ENCODE data around the gene NLGN3.

The NLGN3 gene

DNA sequence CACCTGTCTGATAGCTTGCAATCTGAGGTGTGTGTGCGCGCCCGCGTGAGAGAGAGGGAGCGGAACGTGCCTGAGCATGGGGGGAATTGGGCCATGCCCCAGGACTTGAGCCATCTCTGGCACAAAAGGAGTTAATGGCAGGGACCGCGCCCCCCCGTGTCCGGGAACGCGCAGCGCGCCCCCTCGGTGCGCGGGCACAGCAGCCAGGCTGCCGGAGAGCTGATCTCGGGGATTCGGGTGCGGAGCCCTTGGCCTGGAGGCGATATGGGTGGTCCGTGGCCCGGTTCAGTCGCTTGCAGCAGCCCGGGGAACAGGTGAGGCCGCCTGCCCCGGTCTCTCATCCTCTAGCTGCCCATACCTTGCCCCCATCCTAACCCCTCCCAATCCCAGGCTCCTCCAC lies at the start of gene NLGN3:
Gene NLGN3, plus strand, starts transcription at position 191 of the 400 bp plus-strand sequence. CDS start 2,909 bp downstream, outside the sequence.
- no peak for DNase-seq
- in situ Hi-C loops (cut with MboI; ENCODE audit: low pct_unique_long_range_greater_than_20kb, low sequenced_read_pairs): no loop called here

DNA sequence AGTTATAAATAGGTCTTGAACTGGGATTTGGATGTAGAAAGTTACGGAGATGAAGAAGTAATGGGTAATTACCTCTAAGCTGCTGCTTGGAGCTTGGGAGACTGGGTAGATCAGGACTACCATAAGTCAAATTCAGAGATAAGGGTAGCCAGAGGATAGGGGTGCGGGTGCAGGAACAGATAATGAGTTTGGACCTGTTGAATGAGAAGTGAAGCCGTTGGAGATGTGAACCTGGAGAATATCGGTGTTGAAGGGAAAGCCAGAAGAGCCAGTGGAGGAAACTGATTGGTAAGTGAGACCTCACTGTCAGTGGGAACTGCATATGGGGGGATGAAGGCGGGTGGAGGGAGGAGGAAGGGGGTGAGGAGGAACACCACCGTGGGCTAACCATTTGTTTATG lies 49.6 kb upstream of the NLGN3 start:
- no peak for DNase-seq
- in situ Hi-C loops (cut with MboI; ENCODE audit: low pct_unique_long_range_greater_than_20kb, low sequenced_read_pairs): no loop called here

DNA sequence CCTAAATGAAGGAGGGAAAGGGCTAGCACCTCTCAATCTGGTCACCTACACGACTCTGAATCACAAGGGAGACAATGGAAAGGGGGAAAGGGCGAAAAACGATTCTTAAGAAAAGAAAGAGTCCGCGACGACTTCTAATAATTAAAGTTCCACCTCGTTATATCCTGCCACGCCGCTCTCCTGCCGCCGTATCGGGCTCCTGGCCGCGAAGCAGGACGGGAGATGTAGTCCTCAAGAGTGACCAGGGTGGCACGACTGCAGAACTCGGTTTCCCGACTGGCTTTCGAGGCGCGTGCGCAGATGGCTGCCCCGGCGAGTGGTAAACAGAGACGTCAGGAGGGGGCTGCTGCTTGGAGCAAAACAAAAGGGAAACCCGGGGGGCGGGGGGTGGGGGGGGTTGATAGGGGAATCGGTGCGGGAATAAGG lies 49.1 kb upstream of the NLGN3 start, which contains the start of gene FOXO4:
Gene FOXO4, plus strand, starts transcription at position 297 of the 426 bp plus-strand sequence. CDS start 678 bp downstream, outside the sequence.
- in situ Hi-C loops (cut with MboI; ENCODE audit: low pct_unique_long_range_greater_than_20kb, low sequenced_read_pairs): no loop called here
- peak; percentile 91 for DNase-seq

DNA sequence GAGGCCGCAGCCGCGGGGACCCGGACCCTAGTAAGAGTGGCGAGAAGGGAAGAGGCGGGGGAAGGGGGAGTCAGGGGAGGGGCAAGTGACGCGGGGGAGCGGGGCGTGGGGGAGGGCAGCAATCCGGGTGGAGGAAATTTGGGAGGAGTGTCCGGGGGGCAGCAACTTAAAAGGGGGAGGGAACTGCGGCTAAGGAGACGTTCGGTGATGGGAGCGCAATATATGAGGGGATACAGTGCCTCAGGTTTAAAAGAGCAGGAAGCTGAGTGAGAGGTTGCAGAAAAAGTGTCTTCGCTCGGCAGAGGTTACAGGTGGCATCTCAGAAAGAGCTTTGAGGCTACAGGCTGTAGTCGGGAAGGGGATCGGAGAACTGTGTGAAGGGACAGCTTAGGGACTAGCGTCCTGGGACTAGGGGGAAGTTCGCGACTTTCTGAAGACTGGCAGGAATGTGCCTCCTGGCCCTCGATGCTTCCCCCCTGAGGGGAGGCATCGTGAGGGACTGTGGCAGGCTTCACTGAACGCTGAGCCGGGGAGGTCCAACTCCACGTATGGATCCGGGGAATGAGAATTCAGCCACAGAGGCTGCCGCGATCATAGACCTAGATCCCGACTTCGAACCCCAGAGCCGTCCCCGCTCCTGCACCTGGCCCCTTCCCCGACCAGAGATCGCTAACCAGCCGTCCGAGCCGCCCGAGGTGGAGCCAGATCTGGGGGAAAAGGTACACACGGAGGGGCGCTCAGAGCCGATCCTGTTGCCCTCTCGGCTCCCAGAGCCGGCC lies 48.5 kb upstream of the NLGN3 start:
- DNase-seq: peak; percentile 80
- in situ Hi-C loops (cut with MboI; ENCODE audit: low pct_unique_long_range_greater_than_20kb, low sequenced_read_pairs): no loop called here

DNA sequence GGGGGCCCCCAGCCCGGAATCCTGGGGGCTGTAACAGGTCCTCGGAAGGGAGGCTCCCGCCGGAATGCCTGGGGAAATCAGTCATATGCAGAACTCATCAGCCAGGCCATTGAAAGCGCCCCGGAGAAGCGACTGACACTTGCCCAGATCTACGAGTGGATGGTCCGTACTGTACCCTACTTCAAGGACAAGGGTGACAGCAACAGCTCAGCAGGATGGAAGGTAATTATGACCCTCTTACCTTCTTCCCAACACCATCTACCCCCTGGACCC lies 47.9 kb upstream of the NLGN3 start:
- no peak for DNase-seq
- in situ Hi-C loops (cut with MboI; ENCODE audit: low pct_unique_long_range_greater_than_20kb, low sequenced_read_pairs): no loop called here

DNA sequence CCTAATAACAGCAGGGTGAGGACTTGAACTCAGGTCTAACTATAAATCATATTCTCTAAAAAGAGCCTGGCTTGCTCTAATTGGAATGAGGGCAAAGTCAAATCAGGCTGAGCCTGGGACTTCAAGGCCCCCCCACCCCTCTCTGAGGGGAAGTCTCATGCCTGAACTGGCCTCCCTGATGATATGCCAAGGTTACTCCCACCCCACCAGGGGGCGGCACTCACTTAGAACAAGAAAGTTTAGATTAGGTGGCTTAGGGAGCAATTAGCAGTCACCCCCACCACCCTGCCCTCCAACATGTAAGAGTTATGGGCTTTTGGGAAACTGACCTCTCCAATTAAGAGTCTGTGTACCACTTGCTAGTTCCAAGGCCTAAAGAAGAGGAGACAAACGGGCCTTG lies 46.3 kb upstream of the NLGN3 start:
- DNase-seq: peak; percentile 87

DNA sequence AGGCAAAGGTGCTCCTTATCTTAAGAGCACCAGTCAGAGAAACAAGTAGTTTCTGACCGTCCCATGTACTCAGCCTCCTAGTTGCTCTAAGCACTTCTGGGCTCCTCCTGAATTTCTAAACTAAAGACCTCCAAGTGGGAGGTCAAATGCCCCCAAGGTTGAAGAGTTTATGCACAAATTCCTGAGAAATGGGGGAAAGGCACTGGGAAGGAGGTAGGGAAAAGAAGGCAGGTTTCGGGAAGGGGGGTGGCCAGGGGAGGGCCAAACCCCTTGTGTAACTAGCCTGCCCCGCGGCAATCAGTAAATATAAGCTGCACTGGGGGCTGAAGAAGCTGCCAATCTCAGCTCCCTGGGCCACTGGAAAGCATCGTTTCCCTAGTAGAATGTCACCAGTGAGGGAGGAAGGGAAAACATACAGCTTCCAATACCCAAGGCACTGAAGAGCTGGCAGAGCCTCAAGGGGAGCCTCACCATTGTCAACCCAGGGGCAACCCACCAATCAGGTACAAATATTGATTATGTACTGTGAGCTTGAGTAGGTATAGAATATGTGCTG lies 45.6 kb upstream of the NLGN3 start:
- no peak for DNase-seq
- in situ Hi-C loops (cut with MboI; ENCODE audit: low pct_unique_long_range_greater_than_20kb, low sequenced_read_pairs): no loop called here

More for the DNA sequence above, 46.3 kb upstream of the NLGN3 start:
- in situ Hi-C loops (cut with MboI; ENCODE audit: low pct_unique_long_range_greater_than_20kb, low sequenced_read_pairs): no loop called here

DNA sequence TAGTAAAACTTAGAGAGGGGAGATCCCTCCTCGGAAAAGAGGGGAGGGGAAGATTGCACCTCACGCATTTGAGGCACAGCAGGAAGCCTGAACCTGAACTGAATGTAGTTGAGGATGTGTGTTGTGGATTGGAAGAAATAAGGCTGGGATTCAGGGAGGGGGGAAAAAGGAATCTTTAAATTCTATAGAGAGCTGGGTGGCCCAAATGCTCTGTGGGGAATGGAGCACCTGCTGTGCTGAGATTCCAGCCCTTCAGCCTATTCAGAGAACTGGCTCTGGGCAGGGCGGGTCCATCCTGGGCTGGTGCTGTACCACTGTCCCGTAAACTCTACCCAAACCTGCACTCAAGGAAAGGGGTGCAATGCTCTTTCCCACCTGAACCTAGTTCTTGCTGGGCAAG lies 44.9 kb upstream of the NLGN3 start:
- DNase-seq: no peak
- in situ Hi-C loops (cut with MboI; ENCODE audit: low pct_unique_long_range_greater_than_20kb, low sequenced_read_pairs): no loop called here

DNA sequence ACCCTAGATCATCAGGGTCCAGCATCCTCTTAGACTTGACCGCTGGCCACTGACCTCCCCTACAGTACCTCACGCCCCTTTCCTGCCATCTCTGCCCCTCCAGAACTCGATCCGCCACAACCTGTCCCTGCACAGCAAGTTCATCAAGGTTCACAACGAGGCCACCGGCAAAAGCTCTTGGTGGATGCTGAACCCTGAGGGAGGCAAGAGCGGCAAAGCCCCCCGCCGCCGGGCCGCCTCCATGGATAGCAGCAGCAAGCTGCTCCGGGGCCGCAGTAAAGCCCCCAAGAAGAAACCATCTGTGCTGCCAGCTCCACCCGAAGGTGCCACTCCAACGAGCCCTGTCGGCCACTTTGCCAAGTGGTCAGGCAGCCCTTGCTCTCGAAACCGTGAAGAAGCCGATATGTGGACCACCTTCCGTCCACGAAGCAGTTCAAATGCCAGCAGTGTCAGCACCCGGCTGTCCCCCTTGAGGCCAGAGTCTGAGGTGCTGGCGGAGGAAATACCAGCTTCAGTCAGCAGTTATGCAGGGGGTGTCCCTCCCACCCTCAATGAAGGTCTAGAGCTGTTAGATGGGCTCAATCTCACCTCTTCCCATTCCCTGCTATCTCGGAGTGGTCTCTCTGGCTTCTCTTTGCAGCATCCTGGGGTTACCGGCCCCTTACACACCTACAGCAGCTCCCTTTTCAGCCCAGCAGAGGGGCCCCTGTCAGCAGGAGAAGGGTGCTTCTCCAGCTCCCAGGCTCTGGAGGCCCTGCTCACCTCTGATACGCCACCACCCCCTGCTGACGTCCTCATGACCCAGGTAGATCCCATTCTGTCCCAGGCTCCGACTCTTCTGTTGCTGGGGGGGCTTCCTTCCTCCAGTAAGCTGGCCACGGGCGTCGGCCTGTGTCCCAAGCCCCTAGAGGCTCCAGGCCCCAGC lies 43.8 kb upstream of the NLGN3 start:
- in situ Hi-C loops (cut with MboI; ENCODE audit: low pct_unique_long_range_greater_than_20kb, low sequenced_read_pairs): no loop called here
- no peak for DNase-seq

DNA sequence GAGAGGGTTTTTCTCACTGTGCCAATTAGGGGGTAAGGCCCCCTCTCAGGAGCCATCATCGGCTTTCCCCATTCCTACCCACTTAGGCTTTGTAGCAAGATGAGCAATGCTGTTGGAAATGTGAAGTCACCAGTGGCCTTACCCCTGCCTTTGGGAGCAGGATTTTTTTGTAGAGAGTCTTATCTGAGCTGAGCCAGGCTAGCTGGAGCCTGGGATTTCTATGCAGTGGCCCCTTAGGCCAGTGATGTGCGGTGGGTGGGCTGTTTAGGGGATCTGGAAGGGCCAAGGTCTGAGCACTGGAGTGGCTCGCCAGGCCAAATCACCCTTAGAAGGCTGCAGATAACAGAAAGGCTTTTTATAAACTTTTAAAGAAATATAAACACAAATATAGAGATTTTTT lies 42.3 kb upstream of the NLGN3 start:
- in situ Hi-C loops (cut with MboI; ENCODE audit: low pct_unique_long_range_greater_than_20kb, low sequenced_read_pairs): no loop called here
- DNase-seq: no peak

DNA sequence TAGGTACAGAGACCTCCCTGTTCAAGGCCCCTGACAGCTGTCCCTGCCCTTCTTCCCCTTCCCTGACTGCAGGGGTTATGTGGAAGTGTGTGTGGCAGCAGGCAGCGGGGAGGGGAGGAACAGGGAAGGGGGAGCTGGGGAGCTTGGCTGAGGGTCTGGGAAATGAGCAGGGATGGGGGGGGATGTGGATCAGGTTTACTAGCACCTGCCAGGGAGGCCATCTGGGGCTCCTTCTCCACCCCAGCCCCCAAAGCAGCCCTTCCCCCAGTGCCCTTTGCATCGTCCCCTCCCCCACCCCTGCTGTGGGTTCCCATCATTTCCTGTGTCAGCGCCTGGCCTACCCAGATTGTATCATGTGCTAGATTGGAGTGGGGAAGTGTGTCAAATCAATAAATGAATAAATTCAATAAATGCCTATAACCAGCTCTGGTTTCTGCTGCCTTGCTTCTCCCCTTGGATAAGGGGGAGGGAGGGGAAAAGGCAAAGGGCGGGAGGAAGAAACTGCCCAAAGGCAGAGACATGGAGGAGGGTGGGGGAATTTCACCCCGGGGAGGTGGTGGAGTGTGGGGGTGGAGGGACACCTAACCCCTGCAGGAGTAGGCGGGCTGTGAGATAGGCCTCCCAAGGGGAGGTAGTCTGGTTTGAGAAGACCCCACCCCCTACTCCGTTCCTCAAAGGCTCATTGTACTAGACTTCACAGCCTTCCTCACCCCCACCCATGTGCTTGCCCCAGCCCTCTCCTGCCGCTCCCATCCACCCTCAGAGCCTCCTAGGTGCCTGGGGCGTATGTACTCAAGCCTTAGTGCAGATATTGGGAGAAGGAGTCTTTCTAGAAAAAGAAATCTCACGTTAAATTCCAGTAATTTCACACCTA lies 41.3 kb upstream of the NLGN3 start:
- peak; percentile 88 for DNase-seq
- in situ Hi-C loops (cut with MboI; ENCODE audit: low pct_unique_long_range_greater_than_20kb, low sequenced_read_pairs): no loop called here

DNA sequence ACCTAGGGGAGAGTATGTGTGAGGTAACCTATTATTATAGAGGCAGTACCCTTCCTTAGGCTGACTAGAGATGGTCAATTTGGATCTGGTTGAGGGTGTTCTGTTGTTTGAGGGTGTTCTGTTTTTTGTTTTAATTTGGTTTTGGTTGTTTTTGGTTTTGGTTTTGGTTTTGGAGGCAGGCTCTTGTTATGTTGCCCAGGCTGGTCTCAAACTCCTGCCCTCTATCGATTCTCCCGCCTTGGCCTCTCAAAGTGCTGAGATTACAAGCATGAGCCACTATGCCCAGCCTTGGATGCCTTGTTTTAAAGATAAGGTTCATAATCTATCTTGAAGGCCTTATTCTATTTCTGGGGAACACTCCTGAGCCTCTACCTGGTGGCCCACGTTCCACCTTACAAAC lies 39.0 kb upstream of the NLGN3 start:
- in situ Hi-C loops (cut with MboI; ENCODE audit: low pct_unique_long_range_greater_than_20kb, low sequenced_read_pairs): no loop called here
- DNase-seq: no peak

DNA sequence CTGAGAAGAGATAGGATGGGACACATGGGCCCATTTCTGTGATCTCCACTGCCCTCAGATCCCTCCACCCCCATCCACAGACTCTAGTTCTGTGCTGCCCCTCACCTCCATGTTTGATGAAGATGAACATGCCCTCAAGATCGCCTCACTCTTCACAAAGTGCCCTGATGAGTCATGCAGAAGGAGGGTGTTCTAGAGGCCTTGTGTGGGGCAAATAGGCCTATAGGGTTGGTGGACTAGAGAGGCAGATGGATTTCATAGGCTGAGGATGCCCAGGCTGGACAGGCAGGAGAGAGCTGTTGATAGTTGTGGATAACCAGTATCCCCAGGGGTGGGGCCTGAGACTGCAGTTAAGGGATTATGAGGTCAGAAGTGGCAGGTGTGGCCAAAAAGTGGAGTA lies 38.2 kb upstream of the NLGN3 start, which contains the start of gene CXorf65:
Gene CXorf65, minus strand, starts transcription at position 314 of the 400 bp plus-strand sequence. Its CDS starts 184 bp downstream, at position 130.
- no peak for DNase-seq

DNA sequence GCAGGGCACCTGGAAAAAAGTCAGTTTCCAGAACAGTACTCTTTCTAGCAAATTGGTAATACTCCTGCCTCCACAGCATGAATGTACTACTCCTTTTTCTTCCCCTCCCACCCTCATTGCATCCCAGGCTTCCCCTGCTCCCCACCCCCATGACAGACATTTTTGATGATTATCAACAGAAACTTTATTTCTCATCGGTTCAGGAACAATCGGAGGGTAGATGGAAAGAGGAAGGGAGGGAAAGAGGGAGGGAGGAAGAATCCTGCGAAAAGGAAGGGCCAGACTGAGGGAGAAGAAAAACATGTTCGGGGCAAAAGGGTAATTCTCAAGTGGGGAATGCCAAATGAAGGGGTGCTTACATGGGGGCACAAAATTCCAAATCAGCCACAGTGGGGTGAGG lies 37.4 kb upstream of the NLGN3 start:
- in situ Hi-C loops (cut with MboI; ENCODE audit: low pct_unique_long_range_greater_than_20kb, low sequenced_read_pairs): no loop called here
- DNase-seq: no peak

More for the DNA sequence above, 38.2 kb upstream of the NLGN3 start, which contains the start of gene CXorf65:
- in situ Hi-C loops (cut with MboI; ENCODE audit: low pct_unique_long_range_greater_than_20kb, low sequenced_read_pairs): no loop called here

DNA sequence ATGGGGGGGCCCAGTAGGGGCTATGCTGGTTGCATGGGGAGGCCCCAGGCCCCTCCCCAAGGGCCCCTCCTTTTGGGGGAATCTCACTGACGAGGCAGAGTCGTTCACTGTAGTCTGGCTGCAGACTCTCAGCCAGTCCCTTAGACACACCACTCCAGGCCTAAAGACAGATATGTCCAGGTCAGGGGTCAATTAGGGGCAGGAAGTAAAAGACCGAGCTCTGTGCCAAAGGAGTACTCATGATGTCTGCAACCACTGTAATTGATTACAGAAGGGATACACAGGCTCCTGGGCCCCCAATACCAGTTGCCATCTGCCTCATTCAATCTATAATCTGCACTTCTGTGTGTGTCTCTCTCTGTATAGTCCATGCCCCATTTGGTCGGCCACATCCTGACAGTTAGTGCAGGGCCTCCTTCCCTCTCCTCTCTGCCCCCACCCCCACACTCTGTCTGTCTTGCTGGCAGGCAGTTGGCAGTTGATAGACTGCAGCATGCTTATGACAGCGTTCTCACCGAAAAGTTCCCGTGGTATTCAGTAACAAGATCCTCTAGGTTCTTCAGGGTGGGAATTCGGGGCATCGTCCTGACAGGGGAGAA lies 36.8 kb upstream of the NLGN3 start:
- in situ Hi-C loops (cut with MboI; ENCODE audit: low pct_unique_long_range_greater_than_20kb, low sequenced_read_pairs): no loop called here
- peak; percentile 84 for DNase-seq

DNA sequence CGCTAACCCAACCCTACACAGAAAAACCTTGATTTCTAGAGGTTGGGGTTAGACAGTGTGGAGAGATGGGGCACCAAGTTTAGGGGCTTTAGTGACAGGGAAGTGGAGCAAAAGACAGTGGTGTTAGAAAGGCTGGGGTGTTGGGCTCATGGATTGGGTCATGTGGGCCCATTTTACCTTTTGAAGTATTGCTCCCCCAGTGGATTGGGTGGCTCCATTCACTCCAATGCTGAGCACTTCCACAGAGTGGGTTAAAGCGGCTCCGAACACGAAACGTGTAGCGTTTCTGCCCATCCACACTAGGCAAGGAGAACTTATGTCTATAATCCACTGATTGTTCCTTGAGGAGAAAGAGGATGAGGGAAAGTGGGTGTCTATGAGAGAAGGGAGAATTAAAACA lies 35.6 kb upstream of the NLGN3 start:
- DNase-seq: no peak
- in situ Hi-C loops (cut with MboI; ENCODE audit: low pct_unique_long_range_greater_than_20kb, low sequenced_read_pairs): no loop called here

DNA sequence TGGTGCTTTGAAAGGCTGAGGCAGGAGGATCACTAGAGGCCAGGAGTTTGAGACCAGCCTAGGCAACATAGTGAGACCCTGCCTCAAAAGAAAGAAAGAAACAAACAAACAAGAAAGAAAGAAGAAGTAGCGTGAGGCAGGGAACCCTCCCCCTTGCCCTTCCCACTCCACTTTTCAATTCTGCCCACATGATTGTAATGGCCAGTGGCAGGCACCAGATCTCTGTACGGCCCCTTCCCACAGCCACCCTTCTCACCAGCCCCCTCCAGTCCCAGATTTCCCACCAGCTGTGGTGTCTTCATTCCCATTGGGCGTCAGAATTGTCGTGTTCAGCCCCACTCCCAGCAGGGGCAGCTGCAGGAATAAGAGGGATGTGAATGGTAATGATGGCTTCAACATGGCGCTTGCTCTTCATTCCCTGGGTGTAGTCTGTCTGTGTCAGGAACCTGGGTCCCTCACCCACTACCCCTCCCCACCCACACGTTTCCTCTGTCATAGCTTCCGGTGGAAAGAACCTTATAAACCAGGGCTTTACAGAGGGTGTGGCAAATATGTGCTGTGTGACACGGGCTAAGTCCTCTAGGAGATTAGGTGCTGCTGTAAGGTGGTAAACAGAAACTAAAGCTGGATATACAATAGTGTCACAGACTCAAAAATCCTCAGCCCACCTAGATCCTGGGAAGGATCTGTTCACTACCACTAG lies 33.3 kb upstream of the NLGN3 start, which contains the start of gene IL2RG:
Gene IL2RG, minus strand, starts transcription at position 437 of the 703 bp plus-strand sequence. Its CDS starts 38 bp downstream, at position 399.
- peak; percentile 80 for DNase-seq
- in situ Hi-C loops (cut with MboI; ENCODE audit: low pct_unique_long_range_greater_than_20kb, low sequenced_read_pairs): no loop called here

DNA sequence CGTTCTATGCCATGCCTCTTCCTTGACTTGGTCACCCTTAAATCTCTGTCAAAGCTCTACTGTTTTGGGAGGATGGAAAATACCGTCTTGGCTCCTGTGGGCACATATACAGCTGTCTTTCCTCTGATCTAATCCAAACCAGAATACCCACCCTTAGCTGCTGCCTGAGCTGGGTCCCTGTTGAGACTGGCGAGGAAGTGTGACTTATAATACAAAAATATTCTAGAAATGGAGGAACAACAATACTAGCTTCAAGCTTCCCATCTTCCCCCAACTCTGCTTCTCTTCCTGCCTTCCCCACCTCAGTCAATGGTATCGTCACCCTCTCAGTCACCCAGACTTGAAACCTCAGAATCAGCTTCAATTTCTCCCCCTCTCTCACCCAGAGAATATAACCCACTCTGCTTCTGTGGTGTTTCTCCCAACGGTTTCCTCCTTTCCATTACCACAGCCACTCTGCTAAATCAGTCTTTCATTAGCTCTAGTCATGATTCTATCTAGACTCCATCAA lies 32.7 kb upstream of the NLGN3 start:
- in situ Hi-C loops (cut with MboI; ENCODE audit: low pct_unique_long_range_greater_than_20kb, low sequenced_read_pairs): no loop called here
- peak; percentile 58 for DNase-seq

Data from KBM-7 (cell line).